Measurements from ENCODE around the gene CST11.

The CST11 gene

GRCh38 chr20:23437126-23437899, 15.4 kb downstream of the CST11 start:
- H3K4me3 ChIP-seq (replicated peaks; ENCODE audit: low read depth, low read length): no peak overlapping the region
- DNase-seq (ENCODE audit: extremely low read depth, low read depth): no peak
- no peak for TF ChIP-seq CTCF (IDR thresholded peaks at IDR 0.05; ENCODE audit: low read depth, low read length, missing control alignments)

- DNase-seq (ENCODE audit: extremely low read depth, low read depth): no peak
- H3K4me3 ChIP-seq (replicated peaks; ENCODE audit: low read depth, low read length): no peak overlapping the region
- TF ChIP-seq CTCF (IDR thresholded peaks at IDR 0.05; ENCODE audit: low read depth, low read length, missing control alignments): no peak
Measured at GRCh38 chr20:23436681-23437080, 16.0 kb downstream of the CST11 start.

GRCh38 chr20:23435626-23436539, 16.8 kb downstream of the CST11 start:
- no peak for TF ChIP-seq CTCF (IDR thresholded peaks at IDR 0.05; ENCODE audit: low read depth, low read length, missing control alignments)
- no peak for DNase-seq (ENCODE audit: extremely low read depth, low read depth)

GRCh38 chr20:23434521-23435313, 18.0 kb downstream of the CST11 start:
- no peak for TF ChIP-seq CTCF (IDR thresholded peaks at IDR 0.05; ENCODE audit: low read depth, low read length, missing control alignments)
- no peak for DNase-seq (ENCODE audit: extremely low read depth, low read depth)
- H3K4me3 ChIP-seq (replicated peaks; ENCODE audit: low read depth, low read length): no peak overlapping the region

More at GRCh38 chr20:23435626-23436539, 16.8 kb downstream of the CST11 start:
- no peak overlapping the region for H3K4me3 ChIP-seq (replicated peaks; ENCODE audit: low read depth, low read length)

GRCh38 chr20:23433628-23434027, 19.0 kb downstream of the CST11 start:
- TF ChIP-seq CTCF (IDR thresholded peaks at IDR 0.05; ENCODE audit: low read depth, low read length, missing control alignments): no peak
- DNase-seq (ENCODE audit: extremely low read depth, low read depth): no peak
- no peak overlapping the region for H3K4me3 ChIP-seq (replicated peaks; ENCODE audit: low read depth, low read length)

- no peak for DNase-seq (ENCODE audit: extremely low read depth, low read depth)
- H3K4me3 ChIP-seq (replicated peaks; ENCODE audit: low read depth, low read length): no peak overlapping the region
- no peak for TF ChIP-seq CTCF (IDR thresholded peaks at IDR 0.05; ENCODE audit: low read depth, low read length, missing control alignments)
Measured at GRCh38 chr20:23425129-23425528, 27.5 kb downstream of the CST11 start.
